ENCODE data around the gene SPEM2.

Gene SPEM2

DNA sequence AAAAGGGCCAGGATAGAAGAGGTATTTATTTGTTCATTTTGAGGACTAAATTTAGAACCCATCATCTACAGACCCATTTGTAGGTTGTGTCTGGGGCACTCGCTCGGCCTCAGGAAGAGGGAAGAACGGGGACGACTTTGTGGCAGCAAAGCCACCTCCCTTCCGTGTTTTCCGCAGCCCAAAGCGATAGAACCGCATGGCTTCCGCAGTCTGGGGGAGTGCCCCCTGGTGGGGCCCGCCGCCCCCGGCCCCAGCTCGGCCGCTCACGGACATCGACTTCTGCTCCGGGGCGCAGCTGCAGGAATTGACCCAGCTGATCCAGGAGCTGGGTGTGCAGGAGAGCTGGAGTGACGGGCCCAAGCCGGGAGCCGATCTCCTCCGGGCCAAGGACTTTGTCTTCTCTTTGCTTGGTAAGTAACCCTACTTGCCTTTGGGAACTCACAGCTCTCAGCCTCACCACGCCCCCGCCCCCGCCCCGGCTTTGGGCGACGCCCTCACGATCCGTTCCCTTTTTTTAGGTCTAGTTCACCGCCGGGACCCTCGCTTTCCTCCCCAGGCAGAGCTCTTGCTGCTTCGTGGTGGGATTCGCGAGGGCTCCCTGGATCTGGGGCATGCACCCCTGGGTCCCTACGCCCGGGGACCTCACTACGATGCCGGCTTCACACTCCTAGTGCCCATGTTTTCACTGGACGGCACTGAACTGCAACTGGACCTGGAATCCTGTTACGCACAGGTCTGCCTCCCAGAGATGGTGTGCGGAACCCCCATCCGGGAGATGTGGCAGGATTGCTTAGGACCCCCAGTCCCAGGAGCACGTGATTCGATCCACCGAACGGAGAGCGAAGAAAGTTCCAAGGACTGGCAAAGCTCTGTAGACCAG lies 10.5 kb downstream of the SPEM2 start:
- TF ChIP-seq, protein P1, sequence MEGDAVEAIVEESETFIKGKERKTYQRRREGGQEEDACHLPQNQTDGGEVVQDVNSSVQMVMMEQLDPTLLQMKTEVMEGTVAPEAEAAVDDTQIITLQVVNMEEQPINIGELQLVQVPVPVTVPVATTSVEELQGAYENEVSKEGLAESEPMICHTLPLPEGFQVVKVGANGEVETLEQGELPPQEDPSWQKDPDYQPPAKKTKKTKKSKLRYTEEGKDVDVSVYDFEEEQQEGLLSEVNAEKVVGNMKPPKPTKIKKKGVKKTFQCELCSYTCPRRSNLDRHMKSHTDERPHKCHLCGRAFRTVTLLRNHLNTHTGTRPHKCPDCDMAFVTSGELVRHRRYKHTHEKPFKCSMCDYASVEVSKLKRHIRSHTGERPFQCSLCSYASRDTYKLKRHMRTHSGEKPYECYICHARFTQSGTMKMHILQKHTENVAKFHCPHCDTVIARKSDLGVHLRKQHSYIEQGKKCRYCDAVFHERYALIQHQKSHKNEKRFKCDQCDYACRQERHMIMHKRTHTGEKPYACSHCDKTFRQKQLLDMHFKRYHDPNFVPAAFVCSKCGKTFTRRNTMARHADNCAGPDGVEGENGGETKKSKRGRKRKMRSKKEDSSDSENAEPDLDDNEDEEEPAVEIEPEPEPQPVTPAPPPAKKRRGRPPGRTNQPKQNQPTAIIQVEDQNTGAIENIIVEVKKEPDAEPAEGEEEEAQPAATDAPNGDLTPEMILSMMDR (IDR thresholded peaks at IDR 0.05; ENCODE audit: low read depth, low read length), result no peak; the same call in 1 of the 2 replicates
- no peak for DNase-seq (ENCODE audit: extremely low read depth, low read depth)

- TF ChIP-seq, protein P1 (IDR thresholded peaks at IDR 0.05; ENCODE audit: low read depth, low read length), result peak; percentile 57
Measured at GRCh38 chr17:7436556-7437368, 11.3 kb downstream of the SPEM2 start.

GRCh38 chr17:7437369-7437863 lies 12.0 kb downstream of the SPEM2 start:
- DNase-seq (ENCODE audit: extremely low read depth, low read depth), result no peak
- TF ChIP-seq, protein P1 (IDR thresholded peaks at IDR 0.05; ENCODE audit: low read depth, low read length), result no peak

More at GRCh38 chr17:7436556-7437368, 11.3 kb downstream of the SPEM2 start:
- DNase-seq (ENCODE audit: extremely low read depth, low read depth), result peak; percentile 47

- TF ChIP-seq, protein P1 (IDR thresholded peaks at IDR 0.05; ENCODE audit: low read depth, low read length), result no peak
- no peak for DNase-seq (ENCODE audit: extremely low read depth, low read depth)
Measured at GRCh38 chr17:7437950-7438614, 12.7 kb downstream of the SPEM2 start.

DNA sequence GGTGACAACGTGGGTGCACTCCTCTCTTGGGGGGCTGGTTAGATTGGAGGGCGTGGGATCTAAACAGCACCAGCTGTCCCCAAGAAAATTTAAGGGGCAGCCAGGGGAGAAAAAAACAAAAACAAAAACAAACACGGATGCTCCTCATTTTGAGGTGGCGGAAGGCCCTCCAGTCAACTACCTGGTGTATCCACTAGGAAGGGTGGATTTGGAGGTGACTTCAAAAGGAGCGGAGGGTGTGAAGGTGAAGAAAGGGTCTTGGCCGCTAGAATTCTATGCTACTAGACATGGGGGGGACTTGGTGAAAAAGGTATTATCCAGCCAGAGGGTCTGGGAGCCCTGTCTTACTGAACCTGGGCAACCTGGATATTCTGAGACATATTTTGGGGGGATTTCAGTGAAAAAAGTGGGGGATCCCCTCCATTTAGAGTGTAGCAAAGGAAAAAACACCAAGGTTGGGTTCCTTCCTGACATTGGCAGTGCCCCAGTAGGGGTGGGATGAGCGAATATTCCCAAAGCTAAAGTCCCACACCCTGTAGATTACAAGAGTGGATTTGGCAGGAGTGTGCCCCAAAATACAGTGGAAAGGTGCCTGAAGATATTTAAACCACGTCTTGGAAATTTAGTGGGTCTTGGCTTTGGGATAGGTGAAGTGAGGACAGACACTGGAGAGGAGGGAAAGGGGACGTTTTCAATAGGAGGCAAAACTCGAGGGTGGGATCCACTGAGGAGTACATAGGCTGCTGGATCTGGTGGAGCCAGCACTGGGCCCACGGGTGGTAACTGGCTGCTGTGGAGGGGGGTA lies 13.4 kb downstream of the SPEM2 start:
- TF ChIP-seq, protein P1 (IDR thresholded peaks at IDR 0.05; ENCODE audit: low read depth, low read length), result no peak

GRCh38 chr17:7439462-7440112 lies 14.2 kb downstream of the SPEM2 start, which contains the start of gene FGF11:
Gene FGF11, plus strand, starts transcription at chr17:7439512. Its CDS starts 109 bp downstream, at chr17:7439621.
- no peak for DNase-seq (ENCODE audit: extremely low read depth, low read depth)
- TF ChIP-seq, protein P1 (IDR thresholded peaks at IDR 0.05; ENCODE audit: low read depth, low read length), result no peak

More for the DNA sequence above, 13.4 kb downstream of the SPEM2 start:
- no peak for DNase-seq (ENCODE audit: extremely low read depth, low read depth)
